Measurements from ENCODE around the gene MRPS16. TPM values are rescaled to one million over a fixed set of nuclear protein-coding genes. Genes with fewer than 3 reads are reported as not detected.

MRPS16 gene
- 77.6 and 86.0 TPM in 2 replicates for total RNA-seq

GRCh38 chr10:73252445-73253224 is at the start of gene MRPS16:
Gene MRPS16, minus strand, starts transcription at chr10:73252644. Its CDS starts 162 bp downstream, at chr10:73252482.

DNA sequence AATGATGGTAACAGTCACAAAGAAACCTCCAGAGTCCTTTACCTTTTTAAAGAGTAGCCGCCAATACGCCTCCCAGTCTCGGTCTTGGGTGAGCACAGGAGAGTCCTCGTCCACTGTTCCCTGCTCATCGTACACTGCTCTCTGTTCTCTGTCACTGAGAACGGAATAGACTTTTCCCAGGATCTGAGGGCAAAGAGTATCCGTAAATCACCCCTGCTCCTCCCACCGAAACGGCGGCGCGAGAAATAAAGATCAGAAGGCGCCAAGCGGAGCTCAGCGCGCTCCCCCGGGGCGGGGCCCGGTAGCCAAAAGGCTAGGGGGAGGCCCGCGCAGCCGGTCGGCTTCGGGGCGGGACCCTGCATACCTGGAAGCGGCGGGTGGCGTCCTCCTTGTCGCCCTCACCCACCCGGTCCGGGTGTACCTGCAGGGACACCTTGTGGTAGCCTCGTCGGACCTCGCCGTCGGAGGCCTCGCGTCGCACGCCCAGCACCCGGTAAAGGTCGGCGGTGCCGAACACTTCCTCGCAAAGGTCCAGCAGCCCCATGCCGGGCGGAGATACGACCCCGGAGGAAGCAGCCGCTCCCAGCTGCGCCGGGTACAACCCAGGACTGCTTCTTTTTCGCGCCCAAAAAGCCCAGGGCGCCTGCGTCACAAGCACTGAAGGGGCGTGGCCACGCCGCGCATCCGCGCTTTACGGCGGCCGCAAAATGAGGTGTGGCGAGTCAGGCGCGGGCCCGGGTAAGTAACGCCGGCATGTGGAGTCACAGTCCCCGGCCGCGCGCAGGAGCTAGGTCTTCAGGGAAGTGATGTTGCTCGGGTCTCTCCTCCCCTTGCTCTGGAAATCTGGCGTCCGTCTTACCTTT is 5.6 kb downstream of the MRPS16 start, which contains the start of gene DNAJC9:
Gene DNAJC9 (minus strand): TSS at position 610 of the 863 bp plus-strand sequence. CDS start 66 bp downstream, at position 544.

Other genes with a start within 250 kb of the MRPS16 start
- 111 and 138 TPM in 2 replicates for gene P4HA1, start 155.8 kb downstream of the MRPS16 start, total RNA-seq
- 0.97 and 1.1 TPM in 2 replicates for gene NUDT13, start 142.2 kb downstream of the MRPS16 start, total RNA-seq
- 32.8 and 33.4 TPM in 2 replicates for gene ECD, start 84.6 kb downstream of the MRPS16 start, total RNA-seq
- gene FAM149B1, start 84.5 kb downstream of the MRPS16 start, total RNA-seq: 23.7 and 25.7 TPM in 2 replicates
- gene DNAJC9, start 5.4 kb downstream of the MRPS16 start, total RNA-seq: 54.6 and 56.8 TPM in 2 replicates
- gene CFAP70, start 106.2 kb upstream of the MRPS16 start, total RNA-seq: 0.30 and 0.32 TPM in 2 replicates
- 90.6 and 105 TPM in 2 replicates for gene ANXA7, start 161.4 kb upstream of the MRPS16 start, total RNA-seq
- gene MSS51, start 180.9 kb upstream of the MRPS16 start, total RNA-seq: 0.65 and 1.4 TPM in 2 replicates
- gene PPP3CB, start 243.4 kb upstream of the MRPS16 start, total RNA-seq: 13.8 and 14.6 TPM in 2 replicates